Motor neuron (in vitro differentiated cells): ENCODE results near the gene C3orf20. TPM values are rescaled to one million over a fixed set of nuclear protein-coding genes. Genes with fewer than 3 reads are reported as not detected.

ENCODE experiments used
- ATAC-seq, 8 experiments: fragments of 200-7000 bp; cut with Tn5 transposase; replicated peaks in 6 of 8; 2 replicates each; pipeline ENCODE4 v1.8.0; 2021; ENCODE audit warnings: mild to moderate bottlenecking in 8 of 8, moderate library complexity in 8 of 8
- H3K27ac ChIP-seq, 2 donors: fragments of 250-450 bp; sonication (Bioruptor Pico); 2 replicates each; pipeline ENCODE4 v1.9.0; 2021; ENCODE audit warnings: antibody characterized with exemption in 2 of 2, mild to moderate bottlenecking in 2 of 2, moderate library complexity in 1 of 2
- H3K4me1 ChIP-seq, 2 donors: fragments of 250-450 bp; sonication (Bioruptor Pico); replicated peaks in 1 of 2; 2 replicates each; pipeline ENCODE4 v1.6.1; 2021; ENCODE audit warnings: antibody characterized with exemption in 2 of 2, mild to moderate bottlenecking in 2 of 2, moderate library complexity in 1 of 2
- H3K4me3 ChIP-seq, 5 donors: fragments of 250-450 bp; sonication (Bioruptor Pico); 2 replicates each; pipeline ENCODE4 v1.9.0; 2021; ENCODE audit warnings: antibody characterized with exemption in 5 of 5, mild to moderate bottlenecking in 5 of 5, moderate library complexity in 4 of 5
- WGBS, 10 experiments: fragments of 450-650 bp; shearing (Covaris generic); methylation state at CpG; one replicate each; pipeline ENCODE4 v1.0.0; 2022; 5-methylcytosine and 5-hydroxymethylcytosine counted together
- in situ Hi-C, 9 experiments: fragments of 400-800 bp; cut with MboI; loops; one replicate each; pipeline ENCODE4 v1.15.0; 2021; ENCODE audit warnings: low sequenced_read_pairs in 9 of 9, low pct_unique_long_range_greater_than_20kb in 2 of 9; ENCODE audit not compliant: unreplicated experiment in 9 of 9
- total RNA-seq, 8 experiments: library from RNA; unstranded; fragments of 300-600 nt; gene quantifications; 2 replicates each; pipeline versions ENCODE4 v1.2.3 to v1.2.4, GENCODE V29; 2022

C3orf20 gene
- total RNA-seq, 8 experiments from 2014 or later = 0.09 to 0.43 (median 0.21) TPM; not detected in 3

- WGBS, 10 experiments = 19 to 80% (median 60%) methylated on average over 1 to 2 of the region's 2 CpGs; no CpG with 5 or more reads in 1 of the 10 experiments
- H3K4me3 ChIP-seq = no peak overlapping the region
- no peaks in the 10 kb centered on the region for H3K4me1 ChIP-seq
- in situ Hi-C loops = no loop called here
- ATAC-seq = no peak
- no peak overlapping the region for H3K27ac ChIP-seq
These were observed 13.6 kb downstream of the C3orf20 start for GRCh38 chr3:14688525-14688924.

GRCh38 chr3:14689247-14689980 is 14.5 kb downstream of the C3orf20 start:
- in situ Hi-C loops = no loop called here
- Histone ChIP-seq H3K27ac (no peak overlapping the region), H3K4me3 (no peak overlapping the region), H3K4me1 (no peaks in the 10 kb centered on the region)
- ATAC-seq = no peak
- 0 to 90% (median 73%) methylated on average over 1 to 7 of the region's 7 CpGs; no CpG with 5 or more reads in 1 of the 10 experiments for WGBS, 10 experiments

- in situ Hi-C loops = no loop called here
These were observed 16.3 kb downstream of the C3orf20 start for GRCh38 chr3:14691239-14691638.

DNA sequence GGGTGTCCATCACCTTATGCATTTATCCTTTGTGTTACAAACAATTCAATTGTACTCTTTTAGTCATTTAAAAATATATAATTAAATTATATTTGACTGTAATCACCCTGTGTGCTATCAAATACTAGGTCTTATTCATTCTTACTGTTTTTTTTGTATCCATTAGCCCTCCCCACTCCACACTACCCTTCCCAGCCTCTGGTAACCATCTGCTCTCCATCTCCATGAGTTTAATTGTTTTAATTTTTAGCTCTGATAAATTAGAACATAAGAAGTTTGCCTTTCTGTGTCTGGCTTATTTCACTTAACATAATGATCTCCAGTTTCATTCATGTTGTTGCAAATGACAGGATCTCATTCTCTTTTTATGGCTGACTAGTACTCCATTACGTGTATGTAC is 16.8 kb downstream of the C3orf20 start:
- no peak overlapping the region for H3K27ac ChIP-seq
- 11 to 100% (median 69%) methylated on average over 1 of the region's 1 CpG; no CpG with 5 or more reads in 2 of the 10 experiments for WGBS, 10 experiments
- H3K4me1 ChIP-seq = no peaks in the 10 kb centered on the region
- no peak for ATAC-seq
- in situ Hi-C loops = no loop called here
- no peak overlapping the region for H3K4me3 ChIP-seq

More at GRCh38 chr3:14691239-14691638, 16.3 kb downstream of the C3orf20 start:
- WGBS, 10 experiments = 24 to 88% (median 83%) methylated on average over 1 to 4 of the region's 4 CpGs; no CpG with 5 or more reads in 3 of the 10 experiments
- H3K27ac ChIP-seq = no peak overlapping the region
- no peak overlapping the region for H3K4me3 ChIP-seq
- ATAC-seq = no peak
- no peaks in the 10 kb centered on the region for H3K4me1 ChIP-seq

DNA sequence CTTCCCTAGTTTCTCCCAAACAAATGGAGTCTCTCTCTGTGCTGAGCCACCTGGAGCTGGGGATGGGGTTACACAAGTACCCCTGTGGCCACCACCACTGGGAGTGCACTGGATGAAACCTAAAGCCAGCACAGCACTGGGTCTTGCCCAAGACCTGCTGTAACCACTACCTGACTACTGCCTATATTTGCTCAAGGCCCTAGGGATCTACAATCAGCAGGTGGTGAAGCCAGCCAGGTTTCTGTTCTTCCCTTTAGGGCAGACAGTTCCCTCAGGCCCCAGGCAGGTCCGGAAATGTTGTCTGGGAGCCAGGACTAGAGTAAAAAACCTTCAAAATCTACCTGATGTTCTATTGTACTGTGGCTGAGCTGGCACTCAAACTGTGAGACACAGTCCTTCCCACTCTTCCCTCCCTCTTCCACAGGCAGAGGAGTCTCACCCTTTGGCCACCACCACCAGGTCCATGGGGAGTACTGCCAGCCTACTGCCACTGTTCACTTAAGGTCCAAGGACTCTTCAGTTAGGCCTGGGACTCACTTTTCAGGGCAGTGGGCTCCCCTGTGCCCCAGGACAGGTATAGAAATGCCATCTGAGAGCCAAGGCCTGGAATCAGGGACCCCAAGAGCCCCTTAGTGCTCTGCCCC is 23.8 kb downstream of the C3orf20 start:
- no peaks in the 10 kb centered on the region for H3K4me1 ChIP-seq
- ATAC-seq = no peak
- H3K4me3 ChIP-seq = no peak overlapping the region
- no peak overlapping the region for H3K27ac ChIP-seq
- in situ Hi-C loops = no loop called here
- WGBS, 10 experiments = 57 to 100% (median 80%) methylated on average over 1 of the region's 1 CpG; no CpG with 5 or more reads in 5 of the 10 experiments

GRCh38 chr3:14699643-14700042 is 24.7 kb downstream of the C3orf20 start:
- Histone ChIP-seq H3K4me1 (no peaks in the 10 kb centered on the region), H3K4me3 (no peak overlapping the region), H3K27ac (no peak overlapping the region)
- whole genome bisulfite sequencing, 10 experiments = 60 to 100% (median 90%) methylated on average over 1 of the region's 1 CpG; no CpG with 5 or more reads in 6 of the 10 experiments
- ATAC-seq = peak in 1 of 8 experiments; percentile 19
- in situ Hi-C loops = no loop called here

GRCh38 chr3:14700891-14701290 is 25.9 kb downstream of the C3orf20 start:
- H3K4me3 ChIP-seq = no peak overlapping the region
- in situ Hi-C loops = no loop called here
- no peak for ATAC-seq

DNA sequence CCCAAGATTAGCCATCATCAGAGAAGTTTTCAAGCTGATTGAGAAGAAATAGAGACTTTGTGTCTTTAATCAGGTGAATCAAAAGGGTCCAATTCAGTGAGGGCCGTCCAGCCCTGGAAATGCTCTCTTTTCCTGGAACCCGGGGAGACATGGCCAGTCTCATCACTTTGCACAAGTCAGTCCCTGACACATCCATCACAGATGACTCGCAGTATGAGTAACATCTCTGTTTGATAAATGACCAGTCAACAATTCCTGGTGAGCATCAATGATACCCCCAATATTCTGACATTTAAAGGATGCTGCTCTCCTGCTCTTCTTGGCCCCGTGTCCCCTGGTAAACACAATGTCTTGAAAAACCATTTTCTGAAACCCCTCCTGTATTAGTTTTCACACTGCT is 26.7 kb downstream of the C3orf20 start:
- no peak overlapping the region for H3K27ac ChIP-seq
- peak in 2 of 8 experiments; percentile 27 to 34 for ATAC-seq
- in situ Hi-C loops = no loop called here
- no peak overlapping the region for H3K4me3 ChIP-seq
- H3K4me1 ChIP-seq = no peaks in the 10 kb centered on the region
- 0 to 100% (median 90%) methylated on average over 1 to 3 of the region's 4 CpGs; no CpG with 5 or more reads in 3 of the 10 experiments for WGBS, 10 experiments

More at GRCh38 chr3:14700891-14701290, 25.9 kb downstream of the C3orf20 start:
- 40 to 80% (median 65%) methylated on average over 1 to 2 of the region's 3 CpGs; no CpG with 5 or more reads in 6 of the 10 experiments for WGBS, 10 experiments
- no peaks in the 10 kb centered on the region for H3K4me1 ChIP-seq
- no peak overlapping the region for H3K27ac ChIP-seq

DNA sequence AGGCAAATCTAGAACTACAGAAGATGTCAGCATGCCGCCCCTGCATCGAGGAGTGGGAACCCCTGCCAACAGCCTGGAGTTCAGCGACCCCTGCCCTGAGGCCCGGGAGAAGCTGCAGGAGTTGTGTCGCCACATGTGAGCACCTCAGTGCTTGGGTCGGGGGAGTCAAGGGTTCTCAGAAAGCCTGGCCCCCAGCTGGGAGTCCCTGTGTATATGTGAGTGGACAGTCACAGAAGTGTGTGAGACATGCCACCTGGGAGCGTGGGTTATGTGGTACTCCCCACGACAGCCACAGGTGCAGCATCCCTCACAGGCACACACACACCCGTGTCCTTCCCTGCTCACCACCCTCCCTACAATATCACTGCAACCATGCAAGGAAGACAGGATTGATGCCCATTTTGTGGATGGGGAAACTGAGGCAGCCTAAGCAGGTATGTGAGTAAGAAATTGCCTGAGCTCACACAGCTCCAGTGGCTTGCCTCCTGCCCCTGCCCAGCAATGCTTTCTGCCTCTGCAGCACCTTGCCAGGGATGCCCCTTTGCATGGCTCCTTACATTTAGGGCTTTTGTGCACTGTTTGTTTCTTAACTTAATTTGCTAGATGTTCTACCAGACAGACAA is 28.3 kb downstream of the C3orf20 start:
- Histone ChIP-seq H3K4me1 (no peaks in the 10 kb centered on the region), H3K4me3 (no peak overlapping the region), H3K27ac (no peak overlapping the region)
- in situ Hi-C loops = no loop called here
- no peak for ATAC-seq
- WGBS, 10 experiments = 0 to 100% (median 70%) methylated on average over 1 to 3 of the region's 9 CpGs; no CpG with 5 or more reads in 6 of the 10 experiments

- Histone ChIP-seq H3K4me1 (no peaks in the 10 kb centered on the region), H3K4me3 (no peak overlapping the region), H3K27ac (no peak overlapping the region)
- in situ Hi-C loops = no loop called here
- 83 to 100% (median 97%) methylated on average over 1 to 3 of the region's 3 CpGs; no CpG with 5 or more reads in 6 of the 10 experiments for WGBS, 10 experiments
- no peak for ATAC-seq
These were observed 28.9 kb downstream of the C3orf20 start for GRCh38 chr3:14703791-14704190.

GRCh38 chr3:14706096-14706495 is 31.2 kb downstream of the C3orf20 start:
- no peak overlapping the region for H3K27ac ChIP-seq
- in situ Hi-C loops = no loop called here
- 20 to 80% (median 60%) methylated on average over 1 to 5 of the region's 5 CpGs; no CpG with 5 or more reads in 4 of the 10 experiments for WGBS, 10 experiments
- peak in 6 of 8 experiments; percentile 33 to 55 (median 44) for ATAC-seq
- H3K4me3 ChIP-seq = no peak overlapping the region
- H3K4me1 ChIP-seq = no peaks in the 10 kb centered on the region

GRCh38 chr3:14716591-14716990 is 41.6 kb downstream of the C3orf20 start:
- ATAC-seq = peak in 2 of 8 experiments; percentile 55 to 59
- Histone ChIP-seq H3K4me1 (no peaks in the 10 kb centered on the region), H3K27ac (no peak overlapping the region), H3K4me3 (no peak overlapping the region)
- WGBS, 10 experiments = 0 to 100% (median 60%) methylated on average over 1 of the region's 1 CpG; no CpG with 5 or more reads in 5 of the 10 experiments
- in situ Hi-C loops = no loop called here

DNA sequence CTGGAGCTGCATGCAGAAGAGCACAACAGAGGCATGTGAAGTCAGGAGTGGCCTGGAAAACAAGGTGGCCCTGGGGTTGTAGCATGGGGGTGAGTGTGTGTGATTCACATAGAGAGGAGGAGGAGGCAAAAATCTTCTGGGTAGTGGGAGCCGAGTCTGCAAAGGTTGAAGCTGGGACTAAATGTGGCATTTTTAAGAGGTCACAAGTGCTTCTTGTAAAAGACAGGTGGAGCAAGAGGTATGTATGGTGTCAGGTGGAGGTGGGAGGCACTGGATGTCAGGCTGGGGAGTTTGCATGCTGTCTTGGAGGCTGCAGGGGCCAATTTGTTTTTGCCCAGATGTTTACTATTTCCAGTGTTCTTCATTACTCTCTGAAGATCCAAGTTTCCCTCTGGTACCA is 42.4 kb downstream of the C3orf20 start:
- H3K4me3 ChIP-seq = no peak overlapping the region
- 0 to 100% (median 55%) methylated on average over 1 of the region's 1 CpG; no CpG with 5 or more reads in 3 of the 10 experiments for WGBS, 10 experiments
- in situ Hi-C loops = no loop called here
- no peak overlapping the region for H3K27ac ChIP-seq
- no peak for ATAC-seq
- no peaks in the 10 kb centered on the region for H3K4me1 ChIP-seq
